OCI-LY1 (cell line): ENCODE data around the gene USP5.

Experiments
- CTCF ChIP-seq: fragments of 200-600 bp; sonication (generic), shearing (Covaris generic); IDR thresholded peaks from 2 replicates; pipeline ENCODE4 v1.5.1; 2017; ENCODE audit warnings: mild to moderate bottlenecking, antibody characterized with exemption, low read length, moderate library complexity, mixed read lengths
- EZH2 ChIP-seq: fragments of 200-600 bp; sonication (generic), shearing (Covaris generic); IDR thresholded peaks from 2 replicates; pipeline ENCODE4 v1.8.0; 2017; ENCODE audit warnings: borderline replicate concordance, mixed run types, mild to moderate bottlenecking, antibody characterized with exemption, low read length, moderate library complexity, mixed read lengths

- TF ChIP-seq CTCF = no peak
- no peak for TF ChIP-seq EZH2
Observed at GRCh38 chr12:6853626-6854025, 1.7 kb downstream of the USP5 start.
